Activated CD8-positive, alpha-beta memory T cell treated with anti-CD3 and anti-CD28 coated beads, Interleukin-2, amount 10 ng/mL, durations not matched to agents 7 days and 5 days (primary cell): ENCODE results near the gene SMCP. TPM values are rescaled to one million over a fixed set of nuclear protein-coding genes. Genes with fewer than 3 reads are reported as not detected.

Source experiments
- ATAC-seq: fragments of 150-1000 bp; cut with Tn5 transposase; one replicate; pipeline ENCODE4 v1.10.0; 2021; ENCODE audit warnings: moderate library complexity
- CTCF ChIA-PET: fragments of 350-600 bp; sonication (Branson Sonifier 250); formaldehyde crosslinking; loops from one replicate; lab custom pipeline; 2021; ENCODE audit warnings: antibody characterized with exemption; lab: Charles Lee
- DNase-seq: peaks from one replicate; pipeline ENCODE4 v3.0.0-alpha.2; 2020
- H3K27ac Mint-ChIP-seq: one replicate; pipeline ENCODE4 v1.8.0; 2021; ENCODE audit warnings: mild to moderate bottlenecking, mixed read lengths
- H3K27me3 Mint-ChIP-seq: one replicate; pipeline ENCODE4 v1.8.0; 2021; ENCODE audit warnings: mixed read lengths
- H3K36me3 Mint-ChIP-seq: one replicate; pipeline ENCODE4 v1.8.0; 2021; ENCODE audit warnings: mild to moderate bottlenecking, mixed read lengths
- H3K4me1 Mint-ChIP-seq: one replicate; pipeline ENCODE4 v1.8.0; 2021; ENCODE audit warnings: mixed read lengths
- H3K4me3 Mint-ChIP-seq: one replicate; pipeline ENCODE4 v1.8.0; 2021; ENCODE audit warnings: mild to moderate bottlenecking, moderate library complexity, mixed read lengths
- H3K9me3 Mint-ChIP-seq: one replicate; pipeline ENCODE4 v1.8.0; 2022; ENCODE audit warnings: low read depth, mixed read lengths
- total RNA-seq, 2 experiments: library from RNA; stranded (reverse); gene quantifications; one replicate each; pipeline ENCODE4 v1.2.3, GENCODE V29; 2021

SMCP gene
- total RNA-seq, 2 experiments from 2014 or later = not detected

DNA sequence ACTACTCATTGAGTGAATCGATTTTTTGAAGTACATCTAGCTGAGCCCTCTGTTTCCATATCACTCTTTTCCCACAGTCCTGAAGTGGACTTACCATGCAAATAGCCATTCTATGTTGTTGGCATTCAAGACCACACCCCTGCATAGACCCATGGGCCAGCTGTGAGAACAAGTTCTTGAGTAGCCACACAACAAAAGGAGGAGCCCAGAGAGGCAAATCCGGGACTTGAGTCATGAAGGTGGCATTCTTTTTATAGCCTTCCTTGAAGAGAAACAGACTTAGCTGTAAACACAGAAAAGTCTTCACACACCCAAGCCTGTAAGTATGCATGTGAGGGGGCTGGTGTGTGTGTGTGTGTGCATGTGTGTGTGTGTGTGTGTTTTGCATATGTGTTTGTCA, 55.1 kb downstream of the SMCP start:
- Mint-ChIP-seq H3K4me3 (no peak overlapping the region), H3K27me3 (peaks cover 20% of the 10 kb centered on the region), H3K9me3 (no peaks in the 10 kb centered on the region), H3K36me3 (no peaks in the 10 kb centered on the region), H3K27ac (no peak overlapping the region), H3K4me1 (no peaks in the 10 kb centered on the region)
- ATAC-seq (no peak), DNase-seq (no peak)
- CTCF ChIA-PET = no interaction called here

Other genes starting within 250 kb of the SMCP start
- not detected for gene LCE2D, start 214.9 kb upstream of the SMCP start, total RNA-seq
- gene LCE2C, start 203.0 kb upstream of the SMCP start, total RNA-seq = not detected
- gene LCE2B, start 192.2 kb upstream of the SMCP start, total RNA-seq = not detected
- gene LCE2A, start 180.0 kb upstream of the SMCP start, total RNA-seq = not detected
- gene LCE4A, start 170.2 kb upstream of the SMCP start, total RNA-seq = not detected
- gene KPRP, start 120.3 kb upstream of the SMCP start, total RNA-seq = not detected
- not detected for gene LCE1F, start 103.2 kb upstream of the SMCP start, total RNA-seq
- gene LCE1E, start 92.1 kb upstream of the SMCP start, total RNA-seq = not detected
- not detected for gene LCE1D, start 81.6 kb upstream of the SMCP start, total RNA-seq
- not detected for gene LCE1C, start 71.7 kb upstream of the SMCP start, total RNA-seq
- gene LCE1B, start 66.4 kb upstream of the SMCP start, total RNA-seq = not detected
- gene LCE1A, start 50.8 kb upstream of the SMCP start, total RNA-seq = not detected
- gene LCE6A, start 35.5 kb upstream of the SMCP start, total RNA-seq = not detected
- gene LCE7A, start 18.3 kb upstream of the SMCP start, total RNA-seq = not detected
- not detected for gene IVL, start 30.2 kb downstream of the SMCP start, total RNA-seq
- not detected for gene SPRR5, start 68.9 kb downstream of the SMCP start, total RNA-seq
- gene SPRR4, start 92.3 kb downstream of the SMCP start, total RNA-seq = not detected
- gene SPRR1A, start 105.8 kb downstream of the SMCP start, total RNA-seq = not detected
- not detected for gene SPRR3, start 123.4 kb downstream of the SMCP start, total RNA-seq
- not detected for gene SPRR1B, start 152.9 kb downstream of the SMCP start, total RNA-seq
- gene SPRR2D, start 162.8 kb downstream of the SMCP start, total RNA-seq = not detected
- not detected for gene SPRR2A, start 179.2 kb downstream of the SMCP start, total RNA-seq
- not detected for gene SPRR2B, start 193.3 kb downstream of the SMCP start, total RNA-seq
- not detected for gene SPRR2E, start 216.2 kb downstream of the SMCP start, total RNA-seq
- gene SPRR2F, start 235.2 kb downstream of the SMCP start, total RNA-seq = not detected